ENCODE measurements around the gene TAOK1. TPM values are rescaled to one million over a fixed set of nuclear protein-coding genes. Genes with fewer than 3 reads are reported as not detected.

Gene TAOK1
- total RNA-seq, 2 donors from 2014 or later, result 21.0 to 34.9 TPM

DNA sequence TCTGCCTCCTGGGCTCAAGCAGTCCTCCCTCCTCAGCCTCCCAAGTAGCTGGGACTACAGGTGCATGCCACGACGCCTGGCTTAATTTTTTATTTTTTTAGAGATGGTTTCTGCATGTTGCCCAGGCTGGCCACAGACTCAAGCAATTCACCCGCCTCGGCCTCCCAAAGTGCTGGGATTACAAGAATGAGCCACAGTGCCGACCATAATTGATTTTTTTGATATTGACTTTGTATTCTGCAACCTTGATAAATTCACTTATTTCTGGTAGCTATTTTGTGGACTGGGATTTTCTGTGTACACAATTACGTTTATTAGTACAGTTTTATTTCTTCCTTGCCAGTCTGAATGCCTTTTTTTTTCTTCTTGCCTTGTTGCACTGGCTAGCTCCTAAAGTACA, 30.0 kb downstream of the TAOK1 start:
- H3K9me3 ChIP-seq, result no peaks in the 10 kb centered on the region
- WGBS, 2 donors, result 67% methylated on average over 6 of the region's 6 CpGs
- H3K36me3 ChIP-seq (replicated peaks in 1 of 2; ENCODE audit: insufficient read depth in 1 of 2, low read depth in 2 of 2), result no peaks in the 10 kb centered on the region
- H3K4me3 ChIP-seq, result no peak overlapping the region
- H3K27ac ChIP-seq, result no peak overlapping the region
- H3K4me1 ChIP-seq, result no peaks in the 10 kb centered on the region
- intact Hi-C loops (cut with DNase I), result no loop called here
- ATAC-seq (no peak), DNase-seq (no peak)
- TF ChIP-seq POLR2A (IDR thresholded peaks at IDR 0.05), result no peak
- TF ChIP-seq, protein P1, sequence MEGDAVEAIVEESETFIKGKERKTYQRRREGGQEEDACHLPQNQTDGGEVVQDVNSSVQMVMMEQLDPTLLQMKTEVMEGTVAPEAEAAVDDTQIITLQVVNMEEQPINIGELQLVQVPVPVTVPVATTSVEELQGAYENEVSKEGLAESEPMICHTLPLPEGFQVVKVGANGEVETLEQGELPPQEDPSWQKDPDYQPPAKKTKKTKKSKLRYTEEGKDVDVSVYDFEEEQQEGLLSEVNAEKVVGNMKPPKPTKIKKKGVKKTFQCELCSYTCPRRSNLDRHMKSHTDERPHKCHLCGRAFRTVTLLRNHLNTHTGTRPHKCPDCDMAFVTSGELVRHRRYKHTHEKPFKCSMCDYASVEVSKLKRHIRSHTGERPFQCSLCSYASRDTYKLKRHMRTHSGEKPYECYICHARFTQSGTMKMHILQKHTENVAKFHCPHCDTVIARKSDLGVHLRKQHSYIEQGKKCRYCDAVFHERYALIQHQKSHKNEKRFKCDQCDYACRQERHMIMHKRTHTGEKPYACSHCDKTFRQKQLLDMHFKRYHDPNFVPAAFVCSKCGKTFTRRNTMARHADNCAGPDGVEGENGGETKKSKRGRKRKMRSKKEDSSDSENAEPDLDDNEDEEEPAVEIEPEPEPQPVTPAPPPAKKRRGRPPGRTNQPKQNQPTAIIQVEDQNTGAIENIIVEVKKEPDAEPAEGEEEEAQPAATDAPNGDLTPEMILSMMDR (IDR thresholded peaks at IDR 0.05), result no peak
- no peaks in the 10 kb centered on the region for H3K27me3 ChIP-seq

DNA sequence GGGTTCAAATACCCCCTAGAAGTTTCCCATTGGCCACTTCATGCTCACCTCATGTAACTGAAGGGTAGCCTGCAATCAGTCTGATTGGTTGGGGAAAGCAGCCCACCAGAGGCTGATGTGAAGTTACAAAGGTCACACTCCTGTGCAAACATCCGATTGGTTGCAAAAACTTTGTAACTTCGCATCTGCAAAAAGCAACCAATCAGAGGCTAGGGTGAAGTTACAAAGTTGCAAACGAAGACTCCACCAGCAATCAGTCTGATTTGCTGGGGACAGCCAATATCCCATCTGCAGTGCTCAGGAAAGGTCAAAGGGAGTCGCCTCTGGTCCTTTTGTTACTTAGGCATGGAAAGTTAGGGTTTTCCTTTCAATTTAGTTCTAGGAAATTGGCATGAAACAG, 40.1 kb downstream of the TAOK1 start:
- intact Hi-C loops (cut with DNase I), result no loop called here
- no peak overlapping the region for H3K4me3 ChIP-seq
- H3K9me3 ChIP-seq, result no peaks in the 10 kb centered on the region
- no peaks in the 10 kb centered on the region for H3K27me3 ChIP-seq
- peaks cover 5% of the 10 kb centered on the region for H3K4me1 ChIP-seq
- H3K36me3 ChIP-seq (replicated peaks in 1 of 2; ENCODE audit: insufficient read depth in 1 of 2, low read depth in 2 of 2), result no peaks in the 10 kb centered on the region
- no peak for ATAC-seq
- 77 to 81% methylated on average over 4 of the region's 4 CpGs for WGBS, 2 donors
- no peak for TF ChIP-seq POLR2A (IDR thresholded peaks at IDR 0.05)
- TF ChIP-seq, protein P1 (IDR thresholded peaks at IDR 0.05), result no peak
- H3K27ac ChIP-seq, result no peak overlapping the region
- no peak for DNase-seq

DNA sequence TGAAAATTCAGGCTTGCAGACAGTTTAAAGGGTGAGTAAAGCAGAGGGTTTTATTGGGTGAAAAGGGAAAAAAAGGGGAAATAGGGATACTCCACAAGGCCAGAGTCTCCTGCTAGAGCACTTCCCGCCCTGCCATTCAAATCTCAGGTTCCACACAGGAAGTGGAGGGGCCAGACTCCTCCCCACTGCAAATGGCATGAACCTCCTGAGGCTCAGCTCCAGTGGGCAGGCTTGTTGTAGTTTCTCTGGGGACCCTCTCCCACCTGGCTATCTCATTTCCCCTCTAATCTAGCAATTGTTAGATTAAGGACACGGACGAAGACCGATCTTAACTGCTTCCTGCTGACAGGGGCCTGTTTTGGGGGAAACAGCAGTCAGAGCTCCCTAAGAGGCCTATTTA, 43.4 kb downstream of the TAOK1 start:
- Histone ChIP-seq H3K27ac (no peak overlapping the region), H3K9me3 (no peaks in the 10 kb centered on the region), H3K4me1 (peaks cover 9% of the 10 kb centered on the region), H3K27me3 (no peaks in the 10 kb centered on the region), H3K4me3 (no peak overlapping the region), H3K36me3 (replicated peaks in 1 of 2; ENCODE audit: insufficient read depth in 1 of 2, low read depth in 2 of 2) (no peaks in the 10 kb centered on the region)
- DNase-seq, result no peak
- WGBS, 2 donors, result 73 to 90% methylated on average over 4 of the region's 4 CpGs
- no peak for TF ChIP-seq POLR2A (IDR thresholded peaks at IDR 0.05)
- TF ChIP-seq, protein P1 (IDR thresholded peaks at IDR 0.05), result no peak
- no peak for ATAC-seq
- intact Hi-C loops (cut with DNase I), result no loop called here

DNA sequence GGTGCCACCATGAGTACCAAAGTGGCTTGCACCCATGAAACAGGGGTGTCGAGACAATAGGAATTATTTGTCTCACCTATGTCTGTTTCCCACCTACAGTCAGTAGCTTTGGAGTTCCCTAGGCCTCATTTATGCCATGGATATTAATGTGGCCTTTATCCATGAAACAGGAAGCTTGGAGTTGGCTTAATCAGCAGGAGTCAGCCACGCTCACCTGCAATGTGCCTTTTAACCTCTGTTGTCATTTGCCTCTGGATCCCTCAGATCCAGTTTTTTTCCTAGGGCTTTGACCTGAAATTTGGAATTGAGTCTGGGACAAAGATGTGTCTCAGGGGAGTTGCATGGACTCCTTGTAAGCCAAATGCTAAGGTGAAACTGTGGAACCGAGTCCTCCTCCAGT, 44.4 kb downstream of the TAOK1 start:
- no peak for TF ChIP-seq POLR2A (IDR thresholded peaks at IDR 0.05)
- TF ChIP-seq, protein P1 (IDR thresholded peaks at IDR 0.05), result no peak
- WGBS, 2 donors, result 89 to 100% methylated on average over 2 to 3 of the region's 3 CpGs

DNA sequence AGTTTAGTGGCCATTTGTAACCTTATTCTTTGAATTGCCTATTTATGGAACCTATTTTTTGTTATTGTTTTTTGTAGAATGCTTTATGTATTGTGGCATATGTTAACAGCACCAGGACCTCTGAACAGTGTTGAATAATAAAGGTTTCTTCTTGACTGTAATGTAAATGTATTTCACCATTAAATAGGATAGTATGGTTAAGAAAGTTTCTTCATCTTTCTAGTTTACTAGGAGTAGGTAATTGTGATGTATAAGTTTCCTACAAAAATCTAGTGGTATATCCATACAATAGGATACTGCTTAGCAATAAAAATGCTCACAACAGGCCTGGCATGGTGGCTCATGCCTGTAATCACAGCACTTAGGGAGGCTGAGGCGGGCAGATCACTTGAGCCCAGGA, 52.3 kb downstream of the TAOK1 start:
- H3K4me1 ChIP-seq, result peaks cover 7% of the 10 kb centered on the region
- TF ChIP-seq, protein P1 (IDR thresholded peaks at IDR 0.05), result no peak
- TF ChIP-seq POLR2A (IDR thresholded peaks at IDR 0.05), result no peak
- intact Hi-C loops (cut with DNase I), result no loop called here

More for the DNA sequence above, 44.4 kb downstream of the TAOK1 start:
- H3K36me3 ChIP-seq (replicated peaks in 1 of 2; ENCODE audit: insufficient read depth in 1 of 2, low read depth in 2 of 2), result no peaks in the 10 kb centered on the region
- H3K27ac ChIP-seq, result no peak overlapping the region
- DNase-seq (no peak), ATAC-seq (no peak)
- intact Hi-C loops (cut with DNase I), result no loop called here
- peaks cover 9% of the 10 kb centered on the region for H3K4me1 ChIP-seq
- no peaks in the 10 kb centered on the region for H3K27me3 ChIP-seq
- no peak overlapping the region for H3K4me3 ChIP-seq
- H3K9me3 ChIP-seq, result no peaks in the 10 kb centered on the region

More for the DNA sequence above, 52.3 kb downstream of the TAOK1 start:
- H3K36me3 ChIP-seq (replicated peaks in 1 of 2; ENCODE audit: insufficient read depth in 1 of 2, low read depth in 2 of 2), result no peaks in the 10 kb centered on the region
- no peaks in the 10 kb centered on the region for H3K9me3 ChIP-seq
- 94 to 100% methylated on average over 1 of the region's 1 CpG for WGBS, 2 donors
- no peak overlapping the region for H3K4me3 ChIP-seq
- H3K27me3 ChIP-seq, result no peaks in the 10 kb centered on the region
- DNase-seq (no peak), ATAC-seq (no peak)
- no peak overlapping the region for H3K27ac ChIP-seq
